Activated CD4-positive, alpha-beta memory T cell treated with anti-CD3 and anti-CD28 coated beads, Interleukin-2, amount 10 ng/mL, durations not matched to agents 7 days and 5 days (primary cell): ENCODE data around the gene MCC. TPM values are rescaled to one million over a fixed set of nuclear protein-coding genes. Genes with fewer than 3 reads are reported as not detected.

Experiments used
- CTCF ChIA-PET: fragments of 350-600 bp; sonication (Branson Sonifier 250); formaldehyde crosslinking; loops from one replicate; lab custom pipeline; 2021; ENCODE audit warnings: antibody characterized with exemption, inconsistent platforms; lab: Charles Lee
- POLR2A ChIA-PET: fragments of 350-600 bp; sonication (Branson Sonifier 250); formaldehyde crosslinking; loops from one replicate; lab custom pipeline; 2021; ENCODE audit warnings: antibody characterized with exemption; lab: Charles Lee
- DNase-seq: peaks from one replicate; pipeline ENCODE4 v3.0.0-alpha.2; 2020
- H3K27ac Mint-ChIP-seq: one replicate; pipeline ENCODE4 v1.8.0; 2021; ENCODE audit warnings: mild to moderate bottlenecking, mixed read lengths
- H3K27me3 Mint-ChIP-seq: one replicate; pipeline ENCODE4 v1.8.0; 2021; ENCODE audit warnings: mixed read lengths
- H3K36me3 Mint-ChIP-seq: one replicate; pipeline ENCODE4 v1.8.0; 2021; ENCODE audit warnings: low read depth, mixed read lengths
- H3K4me1 Mint-ChIP-seq: one replicate; pipeline ENCODE4 v1.8.0; 2021; ENCODE audit warnings: mixed read lengths
- H3K4me3 Mint-ChIP-seq: one replicate; pipeline ENCODE4 v1.8.0; 2021; ENCODE audit warnings: mild to moderate bottlenecking, mixed read lengths
- H3K9me3 Mint-ChIP-seq: one replicate; pipeline ENCODE4 v1.8.0; 2021; ENCODE audit warnings: mixed read lengths
- total RNA-seq, 2 experiments: library from RNA; stranded (reverse); gene quantifications; one replicate each; pipeline ENCODE4 v1.2.3, GENCODE V29; 2021

Gene MCC
- total RNA-seq, 2 experiments from 2014 or later: 8.6 to 10.4 TPM

GRCh38 chr5:113199122-113199905 is 288.9 kb downstream of the MCC start:
- no peaks in the 10 kb centered on the region for H3K36me3 Mint-ChIP-seq
- CTCF ChIA-PET: interaction anchor here (0.5 kb wide), 1 partner anchor 396 kb away, joined by 5 read pairs; no protein-coding TSS in a partner anchor
- H3K4me3 Mint-ChIP-seq: no peak overlapping the region
- no peak for DNase-seq
- H3K4me1 Mint-ChIP-seq: no peaks in the 10 kb centered on the region
- H3K27me3 Mint-ChIP-seq: no peaks in the 10 kb centered on the region
- no peak overlapping the region for H3K27ac Mint-ChIP-seq
- POLR2A ChIA-PET: no interaction called here
- H3K9me3 Mint-ChIP-seq: no peaks in the 10 kb centered on the region

GRCh38 chr5:113197456-113198200 is 290.6 kb downstream of the MCC start:
- POLR2A ChIA-PET: no interaction called here
- Mint-ChIP-seq H3K27me3 (no peaks in the 10 kb centered on the region), H3K27ac (no peak overlapping the region), H3K4me1 (no peaks in the 10 kb centered on the region), H3K9me3 (no peaks in the 10 kb centered on the region), H3K36me3 (no peaks in the 10 kb centered on the region), H3K4me3 (no peak overlapping the region)
- CTCF ChIA-PET: interaction anchor here (1.2 kb wide), 1 partner anchor 202 kb away, joined by 3 read pairs; no protein-coding TSS in a partner anchor
- no peak for DNase-seq

- Mint-ChIP-seq H3K4me1 (no peaks in the 10 kb centered on the region), H3K4me3 (no peak overlapping the region), H3K36me3 (no peaks in the 10 kb centered on the region), H3K27me3 (no peaks in the 10 kb centered on the region), H3K9me3 (no peaks in the 10 kb centered on the region), H3K27ac (no peak overlapping the region)
- DNase-seq: no peak
- ChIA-PET POLR2A (no interaction called here), CTCF (no interaction called here)
These were observed 292.5 kb downstream of the MCC start for GRCh38 chr5:113195771-113196170.

GRCh38 chr5:113195251-113195650 is 293.0 kb downstream of the MCC start:
- ChIA-PET POLR2A (no interaction called here), CTCF (no interaction called here)
- no peak overlapping the region for H3K4me3 Mint-ChIP-seq
- no peaks in the 10 kb centered on the region for H3K9me3 Mint-ChIP-seq
- H3K27ac Mint-ChIP-seq: no peak overlapping the region
- no peaks in the 10 kb centered on the region for H3K4me1 Mint-ChIP-seq
- no peaks in the 10 kb centered on the region for H3K27me3 Mint-ChIP-seq
- no peaks in the 10 kb centered on the region for H3K36me3 Mint-ChIP-seq
- DNase-seq: no peak

DNA sequence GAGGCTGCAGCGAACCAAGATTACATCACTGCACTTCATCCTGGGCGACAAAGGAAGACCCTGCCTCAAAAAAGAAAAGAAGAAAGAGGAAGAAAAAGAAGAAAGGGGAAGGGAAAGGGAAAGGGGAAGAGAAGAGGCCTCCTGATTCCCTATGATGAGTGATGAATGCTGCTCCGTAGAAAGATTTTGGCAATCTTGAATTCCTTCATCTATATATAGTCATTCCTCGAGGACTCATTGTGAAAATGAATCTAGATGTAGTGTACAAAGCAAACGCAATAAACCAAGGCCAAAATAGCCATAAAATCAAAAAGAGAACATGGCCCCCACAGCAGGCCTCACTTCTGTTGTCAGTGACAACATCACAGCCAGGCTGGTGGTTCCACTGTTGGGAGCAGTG is 293.7 kb downstream of the MCC start:
- no peak overlapping the region for H3K4me3 Mint-ChIP-seq
- H3K9me3 Mint-ChIP-seq: no peaks in the 10 kb centered on the region
- ChIA-PET POLR2A (no interaction called here), CTCF (no interaction called here)
- H3K27ac Mint-ChIP-seq: no peak overlapping the region
- no peaks in the 10 kb centered on the region for H3K36me3 Mint-ChIP-seq
- no peak for DNase-seq
- no peaks in the 10 kb centered on the region for H3K4me1 Mint-ChIP-seq
- H3K27me3 Mint-ChIP-seq: no peaks in the 10 kb centered on the region

DNA sequence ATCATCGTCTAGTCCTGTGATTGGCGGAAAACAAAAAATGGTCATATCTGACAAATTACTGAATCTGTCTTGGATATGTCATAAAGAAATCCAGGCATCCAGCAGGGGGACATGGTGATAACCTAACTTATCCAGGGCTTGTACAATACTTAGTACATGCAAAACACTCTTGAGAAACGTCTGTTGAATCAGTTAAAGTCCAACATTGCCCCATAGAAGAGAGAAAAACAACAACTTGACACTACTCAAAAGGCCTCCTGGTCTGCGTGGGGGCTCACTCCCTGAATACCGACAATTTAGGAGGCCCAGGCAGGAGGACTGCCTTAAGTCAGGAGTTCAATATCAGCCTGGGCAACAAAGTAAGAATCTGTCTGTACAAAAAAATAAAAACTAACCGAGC is 294.1 kb downstream of the MCC start:
- Mint-ChIP-seq H3K36me3 (no peaks in the 10 kb centered on the region), H3K27me3 (no peaks in the 10 kb centered on the region), H3K4me1 (no peaks in the 10 kb centered on the region), H3K4me3 (no peak overlapping the region), H3K9me3 (no peaks in the 10 kb centered on the region), H3K27ac (no peak overlapping the region)
- CTCF ChIA-PET: no interaction called here
- no peak for DNase-seq
- POLR2A ChIA-PET: no interaction called here

- Mint-ChIP-seq H3K36me3 (no peaks in the 10 kb centered on the region), H3K27me3 (no peaks in the 10 kb centered on the region), H3K4me1 (no peaks in the 10 kb centered on the region), H3K9me3 (no peaks in the 10 kb centered on the region), H3K27ac (no peak overlapping the region), H3K4me3 (no peak overlapping the region)
- CTCF ChIA-PET: no interaction called here
- POLR2A ChIA-PET: no interaction called here
- no peak for DNase-seq
These were observed 294.8 kb downstream of the MCC start for GRCh38 chr5:113193311-113193978.

DNA sequence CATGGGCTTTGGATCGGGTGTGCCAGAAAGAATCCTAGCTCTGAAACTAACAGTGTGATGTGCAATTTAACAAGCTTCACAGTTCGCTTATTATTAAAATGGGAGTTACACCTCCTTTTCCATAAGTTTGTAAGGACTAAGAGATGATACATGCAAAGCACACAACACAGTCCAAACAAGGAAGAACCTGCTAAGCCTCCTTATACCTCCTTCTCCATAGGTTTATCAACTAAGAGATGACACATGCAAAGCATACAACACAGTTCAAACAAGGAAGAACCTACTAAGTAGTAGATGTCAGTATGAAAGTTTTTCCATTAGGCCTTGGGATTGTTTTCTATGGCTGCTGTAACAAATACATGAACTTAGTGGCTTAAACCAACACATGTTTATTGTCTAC is 295.7 kb downstream of the MCC start:
- Mint-ChIP-seq H3K36me3 (no peaks in the 10 kb centered on the region), H3K9me3 (no peaks in the 10 kb centered on the region), H3K4me1 (no peaks in the 10 kb centered on the region), H3K27me3 (no peaks in the 10 kb centered on the region), H3K27ac (no peak overlapping the region), H3K4me3 (no peak overlapping the region)
- POLR2A ChIA-PET: interaction anchor here (1.3 kb wide), 1 partner anchor 9 kb away, joined by 4 read pairs; no protein-coding TSS in a partner anchor
- no peak for DNase-seq
- CTCF ChIA-PET: no interaction called here

GRCh38 chr5:113190347-113190746 is 297.9 kb downstream of the MCC start:
- Mint-ChIP-seq H3K27me3 (no peaks in the 10 kb centered on the region), H3K4me3 (no peak overlapping the region), H3K27ac (no peak overlapping the region), H3K4me1 (no peaks in the 10 kb centered on the region), H3K36me3 (no peaks in the 10 kb centered on the region), H3K9me3 (no peaks in the 10 kb centered on the region)
- no peak for DNase-seq
- ChIA-PET POLR2A (no interaction called here), CTCF (interaction anchor here (0.6 kb wide), 1 partner anchor 197 kb away, joined by 3 read pairs; no protein-coding TSS in a partner anchor)

DNA sequence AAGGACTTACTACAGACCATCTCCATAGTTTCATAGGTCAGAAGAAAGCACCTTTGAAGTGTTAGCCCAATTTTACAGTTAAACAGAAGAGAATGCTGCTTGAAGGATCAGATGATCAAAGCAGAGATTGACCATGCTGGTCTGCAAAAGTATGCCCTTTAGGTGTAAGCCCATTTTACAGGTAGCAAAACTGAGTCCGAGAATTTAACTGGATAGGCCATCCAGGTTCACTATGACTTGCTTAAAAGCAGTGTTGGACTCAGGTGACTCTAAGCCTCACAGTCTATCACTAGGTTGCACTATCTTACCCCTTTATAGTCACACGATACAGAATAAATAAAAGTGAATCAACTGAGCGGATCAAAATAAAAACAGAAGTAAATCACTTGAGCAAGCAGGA is 299.0 kb downstream of the MCC start:
- H3K4me3 Mint-ChIP-seq: no peak overlapping the region
- H3K9me3 Mint-ChIP-seq: no peaks in the 10 kb centered on the region
- H3K36me3 Mint-ChIP-seq: no peaks in the 10 kb centered on the region
- ChIA-PET POLR2A (no interaction called here), CTCF (no interaction called here)
- no peak for DNase-seq
- H3K27ac Mint-ChIP-seq: no peak overlapping the region
- H3K4me1 Mint-ChIP-seq: no peaks in the 10 kb centered on the region
- no peaks in the 10 kb centered on the region for H3K27me3 Mint-ChIP-seq

GRCh38 chr5:113188436-113188835 is 299.8 kb downstream of the MCC start:
- CTCF ChIA-PET: no interaction called here
- H3K4me3 Mint-ChIP-seq: no peak overlapping the region

GRCh38 chr5:113187906-113188305 is 300.3 kb downstream of the MCC start:
- no peak overlapping the region for H3K27ac Mint-ChIP-seq
- no peaks in the 10 kb centered on the region for H3K27me3 Mint-ChIP-seq

More at GRCh38 chr5:113188436-113188835, 299.8 kb downstream of the MCC start:
- POLR2A ChIA-PET: interaction anchor here (0.5 kb wide), 1 partner anchor 113 kb away, joined by 3 read pairs; no protein-coding TSS in a partner anchor
- Mint-ChIP-seq H3K36me3 (no peaks in the 10 kb centered on the region), H3K4me1 (no peaks in the 10 kb centered on the region), H3K27me3 (no peaks in the 10 kb centered on the region), H3K27ac (no peak overlapping the region), H3K9me3 (no peaks in the 10 kb centered on the region)
- DNase-seq: no peak

DNA sequence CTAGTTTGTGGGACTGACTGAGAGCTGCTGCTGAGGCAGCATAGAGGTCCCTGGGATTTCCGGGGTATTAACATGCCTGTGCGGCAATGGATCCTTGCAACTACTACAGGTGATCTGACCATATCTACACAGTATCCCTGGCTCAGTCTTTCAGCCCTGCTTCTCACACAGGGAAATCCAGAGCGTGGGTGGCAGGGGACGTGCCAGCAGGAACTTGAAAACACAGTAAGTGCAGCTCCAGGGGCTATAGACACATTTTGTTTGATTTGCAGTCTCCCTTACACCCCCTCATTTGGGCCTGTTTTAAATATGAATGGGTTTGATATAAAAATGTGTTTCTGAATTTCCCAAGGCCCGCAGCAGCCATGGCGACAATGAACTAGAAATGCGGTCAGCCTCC is 302.2 kb downstream of the MCC start:
- no peaks in the 10 kb centered on the region for H3K27me3 Mint-ChIP-seq
- no peak for DNase-seq
- H3K9me3 Mint-ChIP-seq: no peaks in the 10 kb centered on the region
- H3K4me1 Mint-ChIP-seq: no peaks in the 10 kb centered on the region
- no peaks in the 10 kb centered on the region for H3K36me3 Mint-ChIP-seq
- no peak overlapping the region for H3K4me3 Mint-ChIP-seq
- ChIA-PET CTCF (no interaction called here), POLR2A (no interaction called here)
- H3K27ac Mint-ChIP-seq: no peak overlapping the region

More at GRCh38 chr5:113187906-113188305, 300.3 kb downstream of the MCC start:
- POLR2A ChIA-PET: interaction anchor here (0.5 kb wide), 1 partner anchor 114 kb away, joined by 3 read pairs; no protein-coding TSS in a partner anchor
- Mint-ChIP-seq H3K4me1 (no peaks in the 10 kb centered on the region), H3K9me3 (no peaks in the 10 kb centered on the region), H3K36me3 (no peaks in the 10 kb centered on the region), H3K4me3 (no peak overlapping the region)
- no peak for DNase-seq
- CTCF ChIA-PET: no interaction called here
